NCI-H1930 (cell line): ENCODE data around the gene BGLAP.
A peak's percentile ranks its signal among the peaks of the same experiment; 100 is the strongest.

Source experiments
- DNase-seq, 2 experiments: peaks; one replicate each; lab custom pipeline; 2025; lab: John Stamatoyannopoulos, UW

BGLAP gene

GRCh38 chr1:156258859-156259258 lies 16.9 kb downstream of the BGLAP start:
- no peak for DNase-seq

GRCh38 chr1:156259805-156260204 lies 17.8 kb downstream of the BGLAP start:
- peak in 1 of 2 experiments; percentile 12 for DNase-seq

- no peak for DNase-seq
Measured at GRCh38 chr1:156260896-156261295, 18.9 kb downstream of the BGLAP start.

- no peak for DNase-seq
Measured at GRCh38 chr1:156262461-156263287, 20.7 kb downstream of the BGLAP start.

- no peak for DNase-seq
Measured at GRCh38 chr1:156263288-156263655, 21.3 kb downstream of the BGLAP start.

GRCh38 chr1:156266051-156266450 lies 24.1 kb downstream of the BGLAP start:
- no peak for DNase-seq

- DNase-seq: no peak
Measured at GRCh38 chr1:156268336-156268735, 26.4 kb downstream of the BGLAP start.

GRCh38 chr1:156270314-156270713 lies 28.3 kb downstream of the BGLAP start:
- no peak for DNase-seq

GRCh38 chr1:156276532-156276931 lies 34.5 kb downstream of the BGLAP start:
- no peak for DNase-seq

- no peak for DNase-seq
Measured at GRCh38 chr1:156276966-156277381, 35.0 kb downstream of the BGLAP start.

- DNase-seq: no peak
Measured at GRCh38 chr1:156279837-156280236, 37.9 kb downstream of the BGLAP start.

- DNase-seq: no peak
Measured at GRCh38 chr1:156281281-156281680, 39.3 kb downstream of the BGLAP start.

- DNase-seq: peak in 1 of 2 experiments; percentile 8
Measured at GRCh38 chr1:156281693-156282478, 39.9 kb downstream of the BGLAP start.

- peak; percentile 95 to 97 for DNase-seq
Measured at GRCh38 chr1:156282479-156283222, 40.7 kb downstream of the BGLAP start, which contains the start of gene SMG5. TSS of gene SMG5 (minus strand) at chr1:156282825. CDS start at chr1:156282680, 145 bp downstream.

- no peak for DNase-seq
Measured at GRCh38 chr1:156283521-156283920, 41.5 kb downstream of the BGLAP start.

- DNase-seq: no peak
Measured at GRCh38 chr1:156284112-156284511, 42.1 kb downstream of the BGLAP start, which contains the start of gene TMEM79. TSS of gene TMEM79 (plus strand) at chr1:156284325. CDS start at chr1:156285227, 902 bp downstream.

- DNase-seq: no peak
Measured at GRCh38 chr1:156284757-156285156, 42.8 kb downstream of the BGLAP start.

GRCh38 chr1:156285437-156285836 lies 43.5 kb downstream of the BGLAP start:
- no peak for DNase-seq

- DNase-seq: no peak
Measured at GRCh38 chr1:156286061-156286460, 44.1 kb downstream of the BGLAP start.

- no peak for DNase-seq
Measured at GRCh38 chr1:156289857-156290256, 47.9 kb downstream of the BGLAP start.

GRCh38 chr1:156291226-156292061 lies 49.5 kb downstream of the BGLAP start:
- no peak for DNase-seq
